HepG2 (cell line): ENCODE results near the gene FEM1B. TPM values are rescaled to one million over a fixed set of nuclear protein-coding genes. Genes with fewer than 3 reads are reported as not detected.
"Not testable (repeated sequence)": the region's sequence is repeated elsewhere in the genome, so short reads cannot be mapped to it uniquely, and the experiment has no call there.

Experiments
- ATAC-seq: fragments of 200-7000 bp; cut with Tn5 transposase; 3 replicates; pipeline ENCODE4 v1.9.1; 2020; ENCODE audit warnings: mild to moderate bottlenecking, moderate library complexity
- BruUV-seq: library from RNA; stranded (reverse); fragments of 400-500 nt; replicated peaks from 2 replicates; lab custom pipeline; 2021; lab: Mats Ljungman, UMichigan
- CTCF ChIA-PET: fragments of 300-600 bp; formaldehyde crosslinking; extraction: SDS; loops from one replicate; lab custom pipeline; 2021; ENCODE audit warnings: low total read pairs, inconsistent platforms, low intra/inter-chr PET ratio; lab: Yijun Ruan, JAX
- POLR2A ChIA-PET: fragments of 350-600 bp; sonication (Branson Sonifier 250); formaldehyde crosslinking; loops from one replicate; lab custom pipeline; 2020; ENCODE audit warnings: antibody characterized with exemption, inconsistent platforms; lab: Yijun Ruan, JAX
- DNase-seq: peaks from one replicate; pipeline ENCODE4 v3.0.0-alpha.2; 2015; ENCODE audit warnings: low spot score
- FAIRE-seq: peaks from 3 replicates; lab custom pipeline; 2011; peaks lifted over from hg19 to GRCh38; lab: Jason Lieb, UNC
- H2AFZ ChIP-seq: one replicate; pipeline ENCODE4 v1.6.1; 2011; ENCODE audit warnings: low read length, inconsistent platforms
- H3K27ac ChIP-seq: fragments of 300-600 bp; 3 replicates; pipeline ENCODE4 v1.8.0; 2011; ENCODE audit warnings: mixed run types, mild to moderate bottlenecking, mixed read lengths, low read length, inconsistent platforms; ENCODE audit not compliant: insufficient read depth; ENCODE audit errors: extremely low read length
- H3K27me3 ChIP-seq, 2 experiments: fragments of 200-600 bp in 1 of 2; 2 replicates in 1 of 2; 3 replicates in 1 of 2; pipeline versions ENCODE4 v1.6.0 to v1.8.0; 2011; ENCODE audit warnings: low read length in 2 of 2, mild to moderate bottlenecking in 2 of 2, moderate library complexity in 2 of 2, inconsistent platforms in 1 of 2; ENCODE audit not compliant: insufficient read depth in 2 of 2, control insufficient read depth in 1 of 2
- H3K36me3 ChIP-seq, 2 experiments: fragments of 200-600 bp in 1 of 2; replicated peaks in 1 of 2; 2 replicates in 1 of 2; 3 replicates in 1 of 2; pipeline versions ENCODE4 v1.5.1 to v1.8.0; 2011; ENCODE audit warnings: low read length in 2 of 2, inconsistent platforms in 1 of 2; ENCODE audit not compliant: insufficient read depth in 2 of 2, control insufficient read depth in 1 of 2
- H3K4me1 ChIP-seq: 2 replicates; pipeline ENCODE4 v1.5.1; 2012; ENCODE audit warnings: low read length, inconsistent platforms; ENCODE audit not compliant: insufficient read depth
- H3K4me2 ChIP-seq: 2 replicates; pipeline ENCODE4 v1.6.0; 2011; ENCODE audit warnings: low read depth, low read length, inconsistent platforms
- H3K4me3 ChIP-seq, 3 experiments: fragments of 200-600 bp in 1 of 3; sonication (generic), shearing (Covaris generic) in 1 of 3; replicated peaks in 1 of 3; 2 replicates each; pipeline ENCODE4 v1.5.1; 2011 to 2016; ENCODE audit warnings: low read length in 3 of 3, inconsistent platforms in 2 of 3, low read depth in 2 of 3, mild to moderate bottlenecking in 2 of 3, control low read depth in 1 of 3, mixed read lengths in 1 of 3; ENCODE audit not compliant: insufficient read depth in 1 of 3
- H3K79me2 ChIP-seq: one replicate; pipeline ENCODE4 v1.6.1; 2011; ENCODE audit warnings: low read length, inconsistent platforms; ENCODE audit not compliant: insufficient read depth
- H3K9ac ChIP-seq: 2 replicates; pipeline ENCODE4 v1.6.0; 2011; ENCODE audit warnings: mild to moderate bottlenecking, low read depth, low read length, inconsistent platforms; ENCODE audit not compliant: insufficient read depth
- H3K9me3 ChIP-seq: 2 replicates; pipeline ENCODE4 v1.5.1; 2012; ENCODE audit warnings: mild to moderate bottlenecking, low read length
- H4K20me1 ChIP-seq: 2 replicates; pipeline ENCODE4 v1.6.0; 2011; ENCODE audit warnings: inconsistent platforms, mild to moderate bottlenecking, low read length, moderate library complexity; ENCODE audit not compliant: insufficient read depth
- NFE2L2 ChIP-seq: fragments of 150-350 bp; IDR thresholded peaks from 2 replicates; pipeline ENCODE4 v1.6.1; 2014; ENCODE audit warnings: low read length
- SP2 ChIP-seq: sonication (generic); formaldehyde crosslinking; IDR thresholded peaks from 2 replicates; pipeline ENCODE4 v1.5.1; 2020; ENCODE audit warnings: mild to moderate bottlenecking, missing genetic modification reagents
- WGBS: methylation state at CpG from one replicate; pipeline ENCODE4 v1.1.6; 2017; ENCODE audit warnings: low lambda C conversion rate; 5-methylcytosine and 5-hydroxymethylcytosine counted together
- in situ Hi-C: cut with HindIII; loops from 2 replicates; pipeline ENCODE4 v1.10.0; 2017; ENCODE audit warnings: low pct_unique_long_range_greater_than_20kb; ENCODE audit not compliant: extremely low pct_ligation_motif_present
- intact Hi-C: fragments of 100-400 bp; cut with micrococcal nuclease; formaldehyde crosslinking; loops from one replicate; pipeline ENCODE4 v1.10.0; 2022; ENCODE audit not compliant: unreplicated experiment
- polyA plus RNA-seq, 8 experiments: library from polyadenylated mRNA; depleted of rRNA in 3 of 8; stranded (reverse) in 7 of 8; unstranded in 1 of 8; fragments of >200 nt; fragmentation: Illumina TruSeq in 4 of 8; extraction: Trizol in 4 of 8; gene quantifications; 2 replicates each; pipeline versions ENCODE4 v1.2.1 to v1.2.3, GENCODE V29; 2011 to 2016; ENCODE audit warnings: low read depth in 4 of 8, missing spikeins in 1 of 8, mixed read lengths in 1 of 8; ENCODE audit not compliant: insufficient read depth in 1 of 8
- total RNA-seq, 5 experiments: library from RNA; depleted of rRNA; stranded (reverse); fragments of >200 nt; fragmentation: Illumina TruSeq; extraction: Trizol; gene quantifications; 2 replicates each; pipeline ENCODE4 v1.2.3, GENCODE V29; 2016; ENCODE audit warnings: low read depth in 1 of 5
- TF ChIP-seq, protein P1 (sequence below): sonication (generic); formaldehyde crosslinking; IDR thresholded peaks from 2 replicates; pipeline ENCODE4 v1.5.1; 2020; ENCODE audit warnings: mild to moderate bottlenecking, moderate library complexity, missing genetic modification reagents
- TF ChIP-seq, protein P2 (sequence below): sonication (generic); formaldehyde crosslinking; IDR thresholded peaks from 2 replicates; pipeline ENCODE4 v1.8.0; 2022; ENCODE audit warnings: mild to moderate bottlenecking, missing genetic modification reagents; ENCODE audit not compliant: insufficient replicate concordance

FEM1B gene
- total and polyA plus RNA-seq, 2 of the 13 experiments (the other 11 are each of a cell fraction or from before 2014, with no cell fraction given): 38.1 to 40.0 TPM

DNA sequence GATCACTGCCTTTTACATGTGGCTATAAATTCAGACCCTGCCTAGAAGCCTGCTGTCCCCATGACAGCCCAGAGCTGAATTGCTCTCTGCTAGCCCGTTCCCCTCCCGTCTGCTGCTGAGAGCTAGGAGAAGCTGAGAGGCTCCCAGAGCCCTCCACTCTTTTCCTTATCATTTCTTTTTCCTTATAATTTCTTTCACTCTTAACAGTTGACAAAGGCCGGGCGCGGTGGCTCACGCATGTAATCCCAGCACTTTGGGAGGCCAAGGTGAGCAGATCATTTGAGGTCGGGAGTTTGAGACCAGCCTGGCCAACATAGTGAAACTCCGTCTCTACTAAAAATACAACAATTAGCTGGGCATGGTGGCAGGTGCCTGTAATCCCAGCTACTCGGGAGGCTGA, 43.0 kb upstream of the FEM1B start:
- H3K79me2 ChIP-seq, FAIRE-seq, H4K20me1 ChIP-seq, H3K27ac ChIP-seq, ATAC-seq, BruUV-seq, H3K9me3 ChIP-seq, H3K9ac ChIP-seq, CTCF ChIA-PET, DNase-seq, in situ Hi-C loops, POLR2A ChIA-PET, H3K27me3 ChIP-seq, H3K36me3 ChIP-seq: not testable (repeated sequence)
- peak overlapping the region in 2 of 3 experiments; percentile 20 to 22; a peak in 1 of 6 replicates for H3K4me3 ChIP-seq
- H2AFZ ChIP-seq: peak overlapping the region; percentile 92
- peaks cover 54% of the 10 kb centered on the region for H3K4me1 ChIP-seq
- peak overlapping the region; percentile 76 for H3K4me2 ChIP-seq
- TF ChIP-seq, protein P1, sequence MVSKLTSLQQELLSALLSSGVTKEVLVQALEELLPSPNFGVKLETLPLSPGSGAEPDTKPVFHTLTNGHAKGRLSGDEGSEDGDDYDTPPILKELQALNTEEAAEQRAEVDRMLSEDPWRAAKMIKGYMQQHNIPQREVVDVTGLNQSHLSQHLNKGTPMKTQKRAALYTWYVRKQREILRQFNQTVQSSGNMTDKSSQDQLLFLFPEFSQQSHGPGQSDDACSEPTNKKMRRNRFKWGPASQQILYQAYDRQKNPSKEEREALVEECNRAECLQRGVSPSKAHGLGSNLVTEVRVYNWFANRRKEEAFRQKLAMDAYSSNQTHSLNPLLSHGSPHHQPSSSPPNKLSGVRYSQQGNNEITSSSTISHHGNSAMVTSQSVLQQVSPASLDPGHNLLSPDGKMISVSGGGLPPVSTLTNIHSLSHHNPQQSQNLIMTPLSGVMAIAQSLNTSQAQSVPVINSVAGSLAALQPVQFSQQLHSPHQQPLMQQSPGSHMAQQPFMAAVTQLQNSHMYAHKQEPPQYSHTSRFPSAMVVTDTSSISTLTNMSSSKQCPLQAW (CRISPR knock-in tag): 0 out of 2 replicates have a peak, but pooled peaks have one; percentile 9
- peak; percentile 6; the same call in 1 of the 2 replicates for TF ChIP-seq SP2 (CRISPR knock-in tag)
- 62% methylated on average over 9 of the region's 9 CpGs for WGBS
- intact Hi-C loops: loop anchor here (5.0 kb wide), 1 partner anchor 43 kb away; the partner anchor contains the start of gene FEM1B

DNA sequence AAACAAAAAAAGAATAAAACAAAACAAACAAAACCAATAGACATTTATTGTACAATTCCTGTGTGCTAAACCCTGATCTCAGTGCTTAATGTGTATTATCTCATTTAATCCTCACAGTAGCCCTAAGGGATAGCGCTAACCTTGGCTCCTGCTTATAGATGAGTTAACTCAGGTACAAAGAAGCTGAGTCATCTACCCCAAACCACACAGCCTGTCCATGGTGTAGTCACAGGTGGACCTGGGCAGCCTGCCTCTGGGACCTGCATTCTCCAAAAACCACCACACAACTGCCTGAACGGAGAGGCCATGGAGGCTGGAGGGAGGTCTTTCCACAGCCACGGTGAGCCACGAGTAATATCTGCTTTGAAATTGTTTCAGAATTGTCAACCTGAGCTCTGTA, 42.5 kb upstream of the FEM1B start:
- peaks cover 51% of the 10 kb centered on the region for H3K4me1 ChIP-seq
- BruUV-seq: no TSS peak
- no peak for DNase-seq
- H3K4me2 ChIP-seq: no peak overlapping the region
- no peaks in the 10 kb centered on the region for H3K79me2 ChIP-seq
- H3K9me3 ChIP-seq: no peaks in the 10 kb centered on the region
- ATAC-seq: no peak
- intact Hi-C loops (no loop called here), in situ Hi-C loops (no loop called here)
- H3K4me3 ChIP-seq: no peak overlapping the region
- no peak overlapping the region for H2AFZ ChIP-seq
- POLR2A ChIA-PET: no interaction called here
- H3K27ac ChIP-seq: no peak overlapping the region
- no peak overlapping the region for H3K9ac ChIP-seq
- H3K27me3 ChIP-seq: 0 out of 5 replicates have a peak, but pooled peaks cover 0 to 7% of the 10 kb centered on the region in 2 experiments
- no peaks in the 10 kb centered on the region for H3K36me3 ChIP-seq
- no peak for FAIRE-seq
- CTCF ChIA-PET: no interaction called here
- no peaks in the 10 kb centered on the region for H4K20me1 ChIP-seq
- TF ChIP-seq, protein P2, sequence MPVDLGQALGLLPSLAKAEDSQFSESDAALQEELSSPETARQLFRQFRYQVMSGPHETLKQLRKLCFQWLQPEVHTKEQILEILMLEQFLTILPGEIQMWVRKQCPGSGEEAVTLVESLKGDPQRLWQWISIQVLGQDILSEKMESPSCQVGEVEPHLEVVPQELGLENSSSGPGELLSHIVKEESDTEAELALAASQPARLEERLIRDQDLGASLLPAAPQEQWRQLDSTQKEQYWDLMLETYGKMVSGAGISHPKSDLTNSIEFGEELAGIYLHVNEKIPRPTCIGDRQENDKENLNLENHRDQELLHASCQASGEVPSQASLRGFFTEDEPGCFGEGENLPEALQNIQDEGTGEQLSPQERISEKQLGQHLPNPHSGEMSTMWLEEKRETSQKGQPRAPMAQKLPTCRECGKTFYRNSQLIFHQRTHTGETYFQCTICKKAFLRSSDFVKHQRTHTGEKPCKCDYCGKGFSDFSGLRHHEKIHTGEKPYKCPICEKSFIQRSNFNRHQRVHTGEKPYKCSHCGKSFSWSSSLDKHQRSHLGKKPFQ (CRISPR knock-in tag): no peak
- TF ChIP-seq NFE2L2: peak; percentile 18; the same call in 1 of the 2 replicates
- 54% methylated on average over 4 of the region's 4 CpGs for WGBS
